Osteocyte (in vitro differentiated cells): ENCODE data around the gene CDH13. TPM values are rescaled to one million over a fixed set of nuclear protein-coding genes. Genes with fewer than 3 reads are reported as not detected.

ENCODE experiments used
- DNase-seq: peaks from one replicate; pipeline ENCODE4 v3.0.0; 2021; ENCODE audit warnings: mixed read lengths; ENCODE audit not compliant: unreplicated experiment; ENCODE audit errors: extremely low spot score
- H3K27ac Mint-ChIP-seq: one replicate; pipeline ENCODE4 v1.8.0; 2021; ENCODE audit warnings: mild to moderate bottlenecking, mixed read lengths; ENCODE audit not compliant: unreplicated experiment
- H3K27me3 Mint-ChIP-seq: one replicate; pipeline ENCODE4 v1.8.0; 2021; ENCODE audit warnings: mixed read lengths; ENCODE audit not compliant: unreplicated experiment
- H3K36me3 Mint-ChIP-seq: one replicate; pipeline ENCODE4 v1.8.0; 2021; ENCODE audit warnings: mixed read lengths; ENCODE audit not compliant: unreplicated experiment
- H3K4me1 Mint-ChIP-seq: one replicate; pipeline ENCODE4 v1.8.0; 2021; ENCODE audit warnings: mixed read lengths; ENCODE audit not compliant: unreplicated experiment
- H3K4me3 Mint-ChIP-seq: one replicate; pipeline ENCODE4 v1.8.0; 2021; ENCODE audit warnings: mild to moderate bottlenecking, moderate library complexity, mixed read lengths; ENCODE audit not compliant: unreplicated experiment
- H3K9me3 Mint-ChIP-seq: one replicate; pipeline ENCODE4 v1.8.0; 2021; ENCODE audit warnings: mixed read lengths; ENCODE audit not compliant: unreplicated experiment
- CTCF ChIP-seq: fragments of 200-600 bp; sonication (generic); IDR thresholded peaks from 2 replicates; pipeline ENCODE4 v1.5.0; 2021; ENCODE audit warnings: antibody characterized with exemption, mild to moderate bottlenecking, moderate library complexity
- total RNA-seq: library from RNA; stranded (reverse); gene quantifications from 2 replicates; pipeline ENCODE4 v1.2.1, GENCODE V29; 2021

Gene CDH13
- total RNA-seq, 1 donor from 2014 or later, result 27.0 TPM

- H3K4me3 Mint-ChIP-seq, result no peak overlapping the region
- H3K9me3 Mint-ChIP-seq, result no peaks in the 10 kb centered on the region
- H3K27ac Mint-ChIP-seq, result no peak overlapping the region
- no peaks in the 10 kb centered on the region for H3K27me3 Mint-ChIP-seq
- no peak for DNase-seq
- H3K4me1 Mint-ChIP-seq, result no peaks in the 10 kb centered on the region
- TF ChIP-seq CTCF, result no peak
- no peaks in the 10 kb centered on the region for H3K36me3 Mint-ChIP-seq
Observed at GRCh38 chr16:83455716-83456115, 828.9 kb downstream of the CDH13 start.

GRCh38 chr16:83456934-83457333 lies 830.2 kb downstream of the CDH13 start:
- TF ChIP-seq CTCF, result no peak
- Mint-ChIP-seq H3K9me3 (no peaks in the 10 kb centered on the region), H3K27ac (no peak overlapping the region), H3K4me1 (no peaks in the 10 kb centered on the region), H3K27me3 (no peaks in the 10 kb centered on the region), H3K4me3 (no peak overlapping the region), H3K36me3 (no peaks in the 10 kb centered on the region)
- DNase-seq, result no peak

DNA sequence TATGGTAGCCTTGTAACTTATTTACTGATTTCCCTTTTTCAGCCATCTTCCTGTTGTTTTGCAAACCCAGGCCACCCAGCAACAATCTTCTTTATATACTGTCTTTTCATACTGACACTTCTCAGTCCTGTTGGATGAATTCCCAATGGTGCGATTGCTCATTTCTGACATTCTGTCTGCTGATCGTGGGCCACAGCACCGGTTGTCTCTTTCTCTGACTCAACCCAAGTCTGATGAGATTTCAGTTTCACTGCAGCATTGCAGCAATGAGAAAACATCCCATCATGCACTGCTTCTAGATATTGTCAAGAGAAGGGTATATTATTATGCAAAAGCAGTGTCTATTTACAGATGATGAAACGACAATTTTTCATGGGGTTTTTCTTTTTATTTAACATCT lies 831.8 kb downstream of the CDH13 start:
- no peak for TF ChIP-seq CTCF
- H3K4me1 Mint-ChIP-seq, result no peaks in the 10 kb centered on the region
- no peaks in the 10 kb centered on the region for H3K36me3 Mint-ChIP-seq
- DNase-seq, result no peak
- no peak overlapping the region for H3K27ac Mint-ChIP-seq
- H3K27me3 Mint-ChIP-seq, result no peaks in the 10 kb centered on the region
- no peak overlapping the region for H3K4me3 Mint-ChIP-seq
- no peaks in the 10 kb centered on the region for H3K9me3 Mint-ChIP-seq

GRCh38 chr16:83464991-83465390 lies 838.2 kb downstream of the CDH13 start:
- H3K4me3 Mint-ChIP-seq, result no peak overlapping the region
- no peaks in the 10 kb centered on the region for H3K36me3 Mint-ChIP-seq
- H3K27me3 Mint-ChIP-seq, result no peaks in the 10 kb centered on the region
- DNase-seq, result no peak
- H3K9me3 Mint-ChIP-seq, result no peaks in the 10 kb centered on the region
- H3K27ac Mint-ChIP-seq, result no peak overlapping the region
- no peaks in the 10 kb centered on the region for H3K4me1 Mint-ChIP-seq
- no peak for TF ChIP-seq CTCF

- TF ChIP-seq CTCF, result no peak
- Mint-ChIP-seq H3K4me1 (peaks cover 13% of the 10 kb centered on the region), H3K36me3 (no peaks in the 10 kb centered on the region), H3K9me3 (no peaks in the 10 kb centered on the region), H3K4me3 (no peak overlapping the region), H3K27me3 (no peaks in the 10 kb centered on the region), H3K27ac (no peak overlapping the region)
- no peak for DNase-seq
Observed at GRCh38 chr16:83470416-83470815, 843.6 kb downstream of the CDH13 start.
